ENCODE measurements around the gene ATP8B1. TPM values are rescaled to one million over a fixed set of nuclear protein-coding genes. Genes with fewer than 3 reads are reported as not detected.

Gene ATP8B1
- total and polyA plus RNA-seq, 9 of the 15 experiments (the other 6 are each of a cell fraction or from before 2014, with no cell fraction given) = 0.01 to 0.22 (median 0.03) TPM; not detected in 3

- TF ChIP-seq ZNF3 (CRISPR knock-in tag; IDR thresholded peaks at IDR 0.05) = no peak
- TF ChIP-seq HEY1 (CRISPR knock-in tag; IDR thresholded peaks at IDR 0.05; ENCODE audit: borderline replicate concordance) = no peak
- no peak for TF ChIP-seq XRCC4 (IDR thresholded peaks at IDR 0.05; ENCODE audit: extremely low read depth, insufficient read depth, insufficient read length)
- TF ChIP-seq PTTG1 (tag; IDR thresholded peaks at IDR 0.05; ENCODE audit: low read depth) = no peak
- TF ChIP-seq NFYB (IDR thresholded peaks at IDR 0.05; ENCODE audit: extremely low read depth, insufficient read length) = peak; percentile 32
- no peak for TF ChIP-seq LARP7 (IDR thresholded peaks at IDR 0.05)
- no peak for TF ChIP-seq MTA2 (IDR thresholded peaks at IDR 0.05; ENCODE audit: low read depth)
- TF ChIP-seq, protein P1, sequence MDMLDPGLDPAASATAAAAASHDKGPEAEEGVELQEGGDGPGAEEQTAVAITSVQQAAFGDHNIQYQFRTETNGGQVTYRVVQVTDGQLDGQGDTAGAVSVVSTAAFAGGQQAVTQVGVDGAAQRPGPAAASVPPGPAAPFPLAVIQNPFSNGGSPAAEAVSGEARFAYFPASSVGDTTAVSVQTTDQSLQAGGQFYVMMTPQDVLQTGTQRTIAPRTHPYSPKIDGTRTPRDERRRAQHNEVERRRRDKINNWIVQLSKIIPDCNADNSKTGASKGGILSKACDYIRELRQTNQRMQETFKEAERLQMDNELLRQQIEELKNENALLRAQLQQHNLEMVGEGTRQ (CRISPR knock-in tag; IDR thresholded peaks at IDR 0.05) = no peak
- TF ChIP-seq GTF2E2 (tag; IDR thresholded peaks at IDR 0.05) = no peak
- TF ChIP-seq, protein P2, sequence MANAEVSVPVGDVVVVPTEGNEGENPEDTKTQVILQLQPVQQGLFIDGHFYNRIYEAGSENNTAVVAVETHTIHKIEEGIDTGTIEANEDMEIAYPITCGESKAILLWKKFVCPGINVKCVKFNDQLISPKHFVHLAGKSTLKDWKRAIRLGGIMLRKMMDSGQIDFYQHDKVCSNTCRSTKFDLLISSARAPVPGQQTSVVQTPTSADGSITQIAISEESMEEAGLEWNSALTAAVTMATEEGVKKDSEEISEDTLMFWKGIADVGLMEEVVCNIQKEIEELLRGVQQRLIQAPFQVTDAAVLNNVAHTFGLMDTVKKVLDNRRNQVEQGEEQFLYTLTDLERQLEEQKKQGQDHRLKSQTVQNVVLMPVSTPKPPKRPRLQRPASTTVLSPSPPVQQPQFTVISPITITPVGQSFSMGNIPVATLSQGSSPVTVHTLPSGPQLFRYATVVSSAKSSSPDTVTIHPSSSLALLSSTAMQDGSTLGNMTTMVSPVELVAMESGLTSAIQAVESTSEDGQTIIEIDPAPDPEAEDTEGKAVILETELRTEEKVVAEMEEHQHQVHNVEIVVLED (CRISPR knock-in tag; IDR thresholded peaks at IDR 0.05) = no peak
- no peak for TF ChIP-seq POLR2G (IDR thresholded peaks at IDR 0.05; ENCODE audit: low read depth, low read length)
- TF ChIP-seq CCAR2 (IDR thresholded peaks at IDR 0.05; ENCODE audit: low read depth, low read length) = no peak
- TF ChIP-seq TCF7L2 (IDR thresholded peaks at IDR 0.05; ENCODE audit: low read depth, low read length) = no peak
- TF ChIP-seq ZNF282 (CRISPR knock-in tag; IDR thresholded peaks at IDR 0.05) = no peak
- 0 out of 4 replicates have a peak, but pooled peaks of 1 of the 2 experiments have one; percentile 12 for TF ChIP-seq KDM1A (IDR thresholded peaks at IDR 0.05)
- TF ChIP-seq ELK3 (CRISPR knock-in tag; IDR thresholded peaks at IDR 0.05) = no peak
- TF ChIP-seq SREBF2 (CRISPR knock-in tag; IDR thresholded peaks at IDR 0.05) = no peak
- no peak for TF ChIP-seq ZNF583 (CRISPR knock-in tag; IDR thresholded peaks at IDR 0.05)
- TF ChIP-seq ZNF175 (CRISPR knock-in tag; IDR thresholded peaks at IDR 0.05; ENCODE audit: low read depth) = no peak
- no peak for TF ChIP-seq CHCHD3 (CRISPR knock-in tag; IDR thresholded peaks at IDR 0.05)
- TF ChIP-seq IFI16 (CRISPR knock-in tag; IDR thresholded peaks at IDR 0.05) = no peak
- TF ChIP-seq JUND (IDR thresholded peaks at IDR 0.05; ENCODE audit: borderline replicate concordance, low read depth, low read length) = peak; percentile 92
- TF ChIP-seq JUND (tag; IDR thresholded peaks at IDR 0.05; ENCODE audit: borderline replicate concordance, low read depth, low read length) = peak; percentile 84; the same call in 1 of the 3 replicates
- no peak for TF ChIP-seq PRDM10 (IDR thresholded peaks at IDR 0.05; ENCODE audit: partially characterized antibody)
- TF ChIP-seq CREBBP (IDR thresholded peaks at IDR 0.05; ENCODE audit: low read depth, low read length) = no peak
These were observed 43.1 kb upstream of the ATP8B1 start (continued) for GRCh38 chr18:57846258-57846657.
